AG09309 (cell line): ENCODE results near the gene FN1.

Source experiments
- DNase-seq: peaks from one replicate; pipeline ENCODE4 v3.0.0-alpha.2; 2010; ENCODE audit warnings: low read depth
- H3K4me3 ChIP-seq: 2 replicates; pipeline ENCODE4 v1.5.1; 2011; ENCODE audit warnings: mild to moderate bottlenecking, low read depth, low read length, moderate library complexity; ENCODE audit not compliant: control insufficient read depth
- CTCF ChIP-seq: IDR thresholded peaks from 2 replicates; pipeline ENCODE4 v1.5.1; 2011; ENCODE audit warnings: mild to moderate bottlenecking, low read depth, low read length, inconsistent platforms; ENCODE audit not compliant: insufficient read depth, control insufficient read depth; ENCODE audit errors: missing control alignments

FN1 gene

GRCh38 chr2:215392164-215392563 is 43.7 kb downstream of the FN1 start:
- no peak for TF ChIP-seq CTCF
- no peak overlapping the region for H3K4me3 ChIP-seq
- DNase-seq: no peak

GRCh38 chr2:215391531-215391930 is 44.3 kb downstream of the FN1 start:
- no peak for TF ChIP-seq CTCF
- no peak overlapping the region for H3K4me3 ChIP-seq
- no peak for DNase-seq

GRCh38 chr2:215390550-215390913 is 45.3 kb downstream of the FN1 start:
- DNase-seq: no peak
- H3K4me3 ChIP-seq: no peak overlapping the region
- TF ChIP-seq CTCF: no peak

- no peak for TF ChIP-seq CTCF
- no peak for DNase-seq
- H3K4me3 ChIP-seq: no peak overlapping the region
These were observed 47.7 kb downstream of the FN1 start for GRCh38 chr2:215388002-215388728.

GRCh38 chr2:215386566-215386965 is 49.3 kb downstream of the FN1 start:
- no peak for TF ChIP-seq CTCF
- no peak overlapping the region for H3K4me3 ChIP-seq
- no peak for DNase-seq

GRCh38 chr2:215384710-215385109 is 51.2 kb downstream of the FN1 start:
- no peak for TF ChIP-seq CTCF
- DNase-seq: no peak
- H3K4me3 ChIP-seq: no peak overlapping the region

GRCh38 chr2:215383652-215384279 is 52.1 kb downstream of the FN1 start:
- TF ChIP-seq CTCF: no peak
- DNase-seq: no peak
- H3K4me3 ChIP-seq: no peak overlapping the region
